Activated naive CD8-positive, alpha-beta T cell treated with anti-CD3 and anti-CD28 coated beads, Interleukin-2, amount 50 U/mL, for 24 hours (primary cell): ENCODE results near the gene NXNL1.
"Not testable (repeated sequence)": the region's sequence is repeated elsewhere in the genome, so short reads cannot be mapped to it uniquely, and the experiment has no call there.

ENCODE experiments used
- ATAC-seq: fragments of 150-1000 bp; cut with Tn5 transposase; one replicate; pipeline ENCODE4 v1.10.0; 2021
- DNase-seq: peaks from one replicate; pipeline ENCODE4 v3.0.0; 2021
- H3K27ac Mint-ChIP-seq: one replicate; pipeline ENCODE4 v1.8.0; 2021; ENCODE audit warnings: mild to moderate bottlenecking, mixed read lengths
- H3K27me3 Mint-ChIP-seq: one replicate; pipeline ENCODE4 v1.8.0; 2021; ENCODE audit warnings: mixed read lengths
- H3K36me3 Mint-ChIP-seq: one replicate; pipeline ENCODE4 v1.8.0; 2021; ENCODE audit warnings: low read depth, mixed read lengths
- H3K4me1 Mint-ChIP-seq: one replicate; pipeline ENCODE4 v1.8.0; 2021; ENCODE audit warnings: mixed read lengths
- H3K4me3 Mint-ChIP-seq: one replicate; pipeline ENCODE4 v1.8.0; 2021; ENCODE audit warnings: mild to moderate bottlenecking, moderate library complexity, mixed read lengths
- H3K9me3 Mint-ChIP-seq: one replicate; pipeline ENCODE4 v1.8.0; 2021; ENCODE audit warnings: mixed read lengths

Gene NXNL1

DNA sequence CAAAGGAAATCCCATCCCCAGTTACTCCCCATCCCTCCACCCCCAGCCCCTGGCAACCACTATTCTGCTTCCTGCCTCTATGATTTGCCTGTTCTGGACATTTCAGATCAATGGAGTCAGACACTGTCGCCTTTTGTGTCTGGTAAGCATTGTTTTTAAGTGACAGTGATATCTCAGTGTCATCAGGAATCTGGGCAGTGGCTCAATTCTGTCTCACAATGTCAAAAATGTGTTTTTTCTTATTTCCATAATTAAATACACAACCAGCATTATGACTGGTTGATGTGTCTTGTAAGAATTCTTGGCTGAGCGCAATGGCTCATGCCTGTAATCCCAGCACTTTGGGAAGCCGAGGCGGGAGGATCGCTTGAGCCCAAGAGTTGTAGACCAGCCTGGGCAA is 30.6 kb upstream of the NXNL1 start:
- Mint-ChIP-seq H3K36me3 (no peaks in the 10 kb centered on the region), H3K27ac (no peak overlapping the region), H3K27me3 (no peaks in the 10 kb centered on the region), H3K4me1 (peaks cover 42% of the 10 kb centered on the region), H3K9me3 (no peaks in the 10 kb centered on the region), H3K4me3 (no peak overlapping the region)
- ATAC-seq (no peak), DNase-seq (no peak)

DNA sequence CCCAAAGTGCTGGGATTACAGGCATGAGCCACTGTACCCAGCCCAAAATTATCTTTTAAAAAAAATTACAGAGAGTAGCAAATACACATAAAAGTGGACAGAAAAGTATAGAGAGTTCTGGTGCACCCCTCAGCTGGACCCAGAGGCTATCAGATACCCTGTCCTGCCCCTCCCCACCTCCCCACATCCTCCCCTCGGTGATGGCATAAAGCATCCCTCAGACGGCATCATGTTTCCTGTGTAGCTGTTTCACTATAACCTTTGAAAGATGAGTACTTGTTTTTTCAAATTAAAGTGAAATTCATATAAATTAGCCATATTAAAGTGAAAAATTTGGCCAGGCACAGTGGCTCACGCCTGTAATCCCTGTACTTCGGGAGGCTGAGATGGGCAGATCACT is 29.7 kb upstream of the NXNL1 start:
- H3K4me3 Mint-ChIP-seq: no peak overlapping the region
- DNase-seq: no peak
- H3K36me3 Mint-ChIP-seq: no peaks in the 10 kb centered on the region
- no peaks in the 10 kb centered on the region for H3K27me3 Mint-ChIP-seq
- H3K9me3 Mint-ChIP-seq: no peaks in the 10 kb centered on the region
- peaks cover 36% of the 10 kb centered on the region for H3K4me1 Mint-ChIP-seq
- H3K27ac Mint-ChIP-seq: no peak overlapping the region
- ATAC-seq: no peak

- DNase-seq: no peak
- H3K36me3 Mint-ChIP-seq: no peaks in the 10 kb centered on the region
- ATAC-seq: no peak
- H3K27me3 Mint-ChIP-seq: no peaks in the 10 kb centered on the region
- peak overlapping the region; percentile 80 for H3K4me3 Mint-ChIP-seq
- H3K9me3 Mint-ChIP-seq: no peaks in the 10 kb centered on the region
- H3K4me1 Mint-ChIP-seq: peaks cover 36% of the 10 kb centered on the region
- H3K27ac Mint-ChIP-seq: no peak overlapping the region
These were observed 28.8 kb upstream of the NXNL1 start for GRCh38 chr19:17489392-17490030.

GRCh38 chr19:17488593-17489391 is 28.1 kb upstream of the NXNL1 start:
- Mint-ChIP-seq H3K9me3 (no peaks in the 10 kb centered on the region), H3K4me3 (peak overlapping the region; percentile 80), H3K4me1 (peaks cover 37% of the 10 kb centered on the region), H3K27ac (peak overlapping the region; percentile 92), H3K36me3 (no peaks in the 10 kb centered on the region), H3K27me3 (no peaks in the 10 kb centered on the region)
- peak; percentile 94 for ATAC-seq
- peak; percentile 86 for DNase-seq

DNA sequence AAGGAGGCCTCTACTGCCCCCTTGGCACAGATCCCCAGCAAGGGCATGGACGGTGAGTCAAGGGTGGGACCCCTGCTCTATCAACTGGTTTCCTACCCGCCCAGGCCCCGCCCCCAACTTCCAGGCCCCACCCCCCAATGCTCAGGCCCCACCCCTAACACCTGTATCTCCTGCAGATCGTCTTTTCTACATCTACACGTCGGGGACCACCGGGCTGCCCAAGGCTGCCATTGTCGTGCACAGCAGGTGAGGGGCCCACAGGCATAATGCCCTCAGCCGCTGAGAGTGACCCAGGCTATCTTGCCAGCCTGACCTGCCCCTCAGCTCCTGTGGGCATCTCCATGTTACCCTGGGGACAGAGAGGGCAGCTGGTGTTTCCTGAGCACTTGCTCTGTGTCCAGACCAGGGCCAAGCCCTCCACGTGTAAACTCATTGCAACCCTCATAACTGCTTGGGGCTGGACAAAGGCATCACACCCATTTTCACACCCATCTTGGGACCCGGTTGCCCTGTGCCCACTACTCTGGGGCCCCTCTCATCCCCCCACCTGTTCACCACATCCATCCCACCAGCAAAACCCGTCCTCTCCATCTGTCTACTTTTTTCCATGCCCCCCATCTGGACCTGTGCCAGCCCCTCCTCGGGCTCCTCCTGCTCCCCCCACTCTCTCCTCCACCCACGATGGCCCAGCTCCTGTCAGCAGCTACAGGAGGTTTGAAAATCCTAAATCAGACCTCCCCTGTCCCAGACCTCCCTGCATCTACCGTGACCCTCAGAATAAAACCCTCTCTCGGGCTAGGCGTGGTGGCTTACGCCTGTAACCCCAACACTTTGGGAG is 26.8 kb upstream of the NXNL1 start:
- Mint-ChIP-seq H3K9me3 (no peaks in the 10 kb centered on the region), H3K4me3 (peak overlapping the region; percentile 80), H3K36me3 (no peaks in the 10 kb centered on the region), H3K27me3 (no peaks in the 10 kb centered on the region), H3K4me1 (peaks cover 40% of the 10 kb centered on the region), H3K27ac (peak overlapping the region; percentile 92)
- ATAC-seq: no peak
- no peak for DNase-seq

GRCh38 chr19:17486545-17487240 is 26.0 kb upstream of the NXNL1 start:
- ATAC-seq (no peak), DNase-seq (no peak)
- Mint-ChIP-seq H3K27me3 (no peaks in the 10 kb centered on the region), H3K9me3 (no peaks in the 10 kb centered on the region), H3K27ac (no peak overlapping the region), H3K36me3 (no peaks in the 10 kb centered on the region), H3K4me1 (peaks cover 40% of the 10 kb centered on the region), H3K4me3 (no peak overlapping the region)

- H3K27ac Mint-ChIP-seq: no peak overlapping the region
- H3K36me3 Mint-ChIP-seq: no peaks in the 10 kb centered on the region
- H3K27me3 Mint-ChIP-seq: no peaks in the 10 kb centered on the region
- no peak for DNase-seq
- ATAC-seq: no peak
- H3K9me3 Mint-ChIP-seq: no peaks in the 10 kb centered on the region
- H3K4me1 Mint-ChIP-seq: peaks cover 26% of the 10 kb centered on the region
- H3K4me3 Mint-ChIP-seq: no peak overlapping the region
These were observed 23.9 kb upstream of the NXNL1 start for GRCh38 chr19:17484520-17485185.

DNA sequence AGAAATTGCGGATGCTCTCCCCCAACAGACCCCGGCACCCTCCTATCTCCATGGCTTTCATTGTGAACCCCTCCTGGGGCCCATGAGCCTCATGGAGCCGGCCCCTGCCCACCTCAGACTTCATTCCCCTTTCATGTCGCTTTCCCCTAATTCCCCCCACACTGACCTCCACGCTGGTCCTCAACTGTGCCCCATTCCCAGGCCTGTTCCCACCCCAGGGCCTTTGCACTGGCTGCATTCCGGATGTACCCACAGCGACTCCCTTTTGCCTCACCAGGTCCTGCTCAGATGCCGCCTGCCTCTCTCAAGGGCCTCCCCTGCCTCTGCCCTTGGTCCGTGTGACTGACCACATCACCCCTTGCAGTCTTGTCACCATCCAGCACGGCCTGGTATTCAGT is 22.9 kb upstream of the NXNL1 start:
- no peak for ATAC-seq

GRCh38 chr19:17482877-17483604 is 22.3 kb upstream of the NXNL1 start:
- Mint-ChIP-seq H3K27me3 (no peaks in the 10 kb centered on the region), H3K36me3 (no peaks in the 10 kb centered on the region), H3K27ac (no peak overlapping the region), H3K4me1 (peaks cover 12% of the 10 kb centered on the region), H3K4me3 (no peak overlapping the region), H3K9me3 (no peaks in the 10 kb centered on the region)
- peak; percentile 12 for ATAC-seq
- no peak for DNase-seq

More for the DNA sequence above, 22.9 kb upstream of the NXNL1 start:
- Mint-ChIP-seq H3K4me1 (peaks cover 17% of the 10 kb centered on the region), H3K27ac (no peak overlapping the region), H3K36me3 (no peaks in the 10 kb centered on the region), H3K4me3 (no peak overlapping the region), H3K27me3 (no peaks in the 10 kb centered on the region), H3K9me3 (no peaks in the 10 kb centered on the region)
- no peak for DNase-seq

- Mint-ChIP-seq H3K27ac (no peak overlapping the region), H3K27me3 (no peaks in the 10 kb centered on the region), H3K4me3 (no peak overlapping the region), H3K36me3 (no peaks in the 10 kb centered on the region), H3K9me3 (no peaks in the 10 kb centered on the region), H3K4me1 (peaks cover 4% of the 10 kb centered on the region)
- no peak for ATAC-seq
- DNase-seq: no peak
These were observed 21.3 kb upstream of the NXNL1 start for GRCh38 chr19:17481986-17482385.

GRCh38 chr19:17479325-17479791 is 18.6 kb upstream of the NXNL1 start:
- Mint-ChIP-seq H3K36me3 (no peaks in the 10 kb centered on the region), H3K27me3 (no peaks in the 10 kb centered on the region), H3K9me3 (no peaks in the 10 kb centered on the region), H3K4me3 (no peak overlapping the region), H3K27ac (no peak overlapping the region), H3K4me1 (peaks cover 4% of the 10 kb centered on the region)
- ATAC-seq (no peak), DNase-seq (no peak)

GRCh38 chr19:17475541-17476115 is 14.9 kb upstream of the NXNL1 start:
- Mint-ChIP-seq H3K9me3 (no peaks in the 10 kb centered on the region), H3K4me1 (peaks cover 13% of the 10 kb centered on the region), H3K27ac (no peak overlapping the region), H3K4me3 (no peak overlapping the region), H3K27me3 (no peaks in the 10 kb centered on the region), H3K36me3 (no peaks in the 10 kb centered on the region)
- DNase-seq (no peak), ATAC-seq (no peak)

- not testable (repeated sequence) for H3K27me3 Mint-ChIP-seq
These were observed 14.3 kb upstream of the NXNL1 start for GRCh38 chr19:17475011-17475540.

More at GRCh38 chr19:17475011-17475540, 14.3 kb upstream of the NXNL1 start:
- DNase-seq, H3K27ac Mint-ChIP-seq, H3K4me3 Mint-ChIP-seq, H3K36me3 Mint-ChIP-seq, ATAC-seq, H3K9me3 Mint-ChIP-seq: not testable (repeated sequence)
- peaks cover 13% of the 10 kb centered on the region for H3K4me1 Mint-ChIP-seq
